GM12801 (cell line): ENCODE results near the gene RBM33.

ENCODE experiments used
- CTCF ChIP-seq: IDR thresholded peaks from one replicate; pipeline ENCODE4 v1.5.1; 2011; ENCODE audit warnings: control low read depth; ENCODE audit not compliant: insufficient read length; ENCODE audit errors: extremely low read depth

RBM33 gene

GRCh38 chr7:155814316-155815276 lies 170.1 kb downstream of the RBM33 start:
- no peak for TF ChIP-seq CTCF

GRCh38 chr7:155815332-155816191 lies 171.1 kb downstream of the RBM33 start:
- no peak for TF ChIP-seq CTCF

- TF ChIP-seq CTCF = no peak
Observed at GRCh38 chr7:155816192-155816508, 171.7 kb downstream of the RBM33 start.

- no peak for TF ChIP-seq CTCF
Observed at GRCh38 chr7:155816996-155817395, 172.5 kb downstream of the RBM33 start.

GRCh38 chr7:155818154-155818819 lies 173.8 kb downstream of the RBM33 start:
- no peak for TF ChIP-seq CTCF

GRCh38 chr7:155818820-155819168 lies 174.3 kb downstream of the RBM33 start:
- TF ChIP-seq CTCF = no peak

GRCh38 chr7:155819186-155819585 lies 174.7 kb downstream of the RBM33 start:
- TF ChIP-seq CTCF = no peak
